ENCODE measurements around the gene ZNF141. TPM values are rescaled to one million over a fixed set of nuclear protein-coding genes. Genes with fewer than 3 reads are reported as not detected.

The ZNF141 gene
- total and polyA plus RNA-seq, 2 donors from 2014 or later, result 5.9 to 26.6 TPM

GRCh38 chr4:422587-422986, 85.0 kb downstream of the ZNF141 start:
- Histone ChIP-seq H3K9ac (ENCODE audit: low read length in 3 of 3) (no peak overlapping the region), H3K27ac (ENCODE audit: low read depth in 2 of 2, low read length in 2 of 2) (no peak overlapping the region), H3K27me3 (ENCODE audit: control insufficient read depth, insufficient read depth, low read length) (no peaks in the 10 kb centered on the region), H3K36me3 (ENCODE audit: control insufficient read depth in 2 of 3, insufficient read depth in 3 of 3, low read length in 3 of 3) (peaks cover 3 to 7% (median 5%) of the 10 kb centered on the region in 3 donors), H3K9me3 (ENCODE audit: control insufficient read depth in 2 of 3, insufficient read depth in 1 of 3, low read length in 3 of 3) (peaks cover 5 to 80% (median 49%) of the 10 kb centered on the region in 3 donors), H3K4me1 (ENCODE audit: control insufficient read depth in 2 of 3, insufficient read depth in 2 of 3, low read depth in 1 of 3, low read length in 3 of 3) (no peaks in the 10 kb centered on the region), H3K4me3 (ENCODE audit: low read length in 3 of 3) (no peak overlapping the region)
- FAIRE-seq (no peak), DNase-seq (no peak)
- intact Hi-C loops (cut with DNase I), result loop anchor here (10.0 kb wide), 1 partner anchor 48 kb away; no protein-coding TSS in a partner anchor
- TF ChIP-seq CTCF (IDR thresholded peaks at IDR 0.05; ENCODE audit: borderline replicate concordance, extremely low read depth, insufficient read depth), result no peak

Small RNAs within 50 kb of the gene (microRNA-seq; reads per million reads assigned to microRNA genes)
- not detected for gene MIR571

Other genes with a start within 250 kb of the ZNF141 start
- gene ZNF718, start 213.3 kb upstream of the ZNF141 start, total RNA-seq, result 10.3 TPM
- gene ZNF718, start 213.3 kb upstream of the ZNF141 start, polyA plus RNA-seq (ENCODE audit: insufficient read depth, low read depth, low replicate concordance), result 1.7 TPM
- gene ZNF732, start 32.3 kb upstream of the ZNF141 start, total RNA-seq, result not detected
- gene ZNF732, start 32.3 kb upstream of the ZNF141 start, polyA plus RNA-seq (ENCODE audit: insufficient read depth, low read depth, low replicate concordance), result not detected
- 33.3 TPM for gene ZNF721, start 161.3 kb downstream of the ZNF141 start, total RNA-seq
- gene ZNF721, start 161.3 kb downstream of the ZNF141 start, polyA plus RNA-seq (ENCODE audit: insufficient read depth, low read depth, low replicate concordance), result 9.2 TPM
- 67.9 TPM for gene PIGG, start 161.4 kb downstream of the ZNF141 start, total RNA-seq
- 37.8 TPM for gene PIGG, start 161.4 kb downstream of the ZNF141 start, polyA plus RNA-seq (ENCODE audit: insufficient read depth, low read depth, low replicate concordance)
- gene TMEM271, start 238.5 kb downstream of the ZNF141 start, total RNA-seq, result not detected
- not detected for gene TMEM271, start 238.5 kb downstream of the ZNF141 start, polyA plus RNA-seq (ENCODE audit: insufficient read depth, low read depth, low replicate concordance)

Data from kidney (tissue), 14 donors.